ENCODE data around the gene ATG7.

DNA sequence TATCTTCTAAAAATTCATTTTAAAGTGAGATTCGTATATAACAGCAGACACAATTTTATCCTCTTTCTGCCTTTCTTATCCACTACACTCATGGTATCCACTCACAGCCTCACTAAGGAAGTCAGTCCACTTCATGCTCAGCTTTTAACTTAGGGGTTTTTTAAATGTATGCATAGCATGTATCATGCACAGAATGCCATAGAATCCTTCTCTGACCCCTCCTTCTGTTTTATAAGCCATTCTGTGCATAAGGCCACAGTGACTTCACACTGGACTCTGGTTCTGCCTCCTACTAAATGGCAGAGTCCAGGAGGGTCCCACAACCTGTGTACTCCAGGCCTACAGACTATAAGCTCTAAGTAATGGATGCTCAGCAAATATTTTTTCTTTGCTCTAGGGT lies 129.2 kb downstream of the ATG7 start:
- TF ChIP-seq, protein P1, sequence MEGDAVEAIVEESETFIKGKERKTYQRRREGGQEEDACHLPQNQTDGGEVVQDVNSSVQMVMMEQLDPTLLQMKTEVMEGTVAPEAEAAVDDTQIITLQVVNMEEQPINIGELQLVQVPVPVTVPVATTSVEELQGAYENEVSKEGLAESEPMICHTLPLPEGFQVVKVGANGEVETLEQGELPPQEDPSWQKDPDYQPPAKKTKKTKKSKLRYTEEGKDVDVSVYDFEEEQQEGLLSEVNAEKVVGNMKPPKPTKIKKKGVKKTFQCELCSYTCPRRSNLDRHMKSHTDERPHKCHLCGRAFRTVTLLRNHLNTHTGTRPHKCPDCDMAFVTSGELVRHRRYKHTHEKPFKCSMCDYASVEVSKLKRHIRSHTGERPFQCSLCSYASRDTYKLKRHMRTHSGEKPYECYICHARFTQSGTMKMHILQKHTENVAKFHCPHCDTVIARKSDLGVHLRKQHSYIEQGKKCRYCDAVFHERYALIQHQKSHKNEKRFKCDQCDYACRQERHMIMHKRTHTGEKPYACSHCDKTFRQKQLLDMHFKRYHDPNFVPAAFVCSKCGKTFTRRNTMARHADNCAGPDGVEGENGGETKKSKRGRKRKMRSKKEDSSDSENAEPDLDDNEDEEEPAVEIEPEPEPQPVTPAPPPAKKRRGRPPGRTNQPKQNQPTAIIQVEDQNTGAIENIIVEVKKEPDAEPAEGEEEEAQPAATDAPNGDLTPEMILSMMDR (conservative IDR thresholded peaks at IDR 0.05; ENCODE audit: low read length), result no peak
- TF ChIP-seq EZH2phosphoT487 (IDR thresholded peaks at IDR 0.05; ENCODE audit: borderline replicate concordance, low read depth, low read length), result no peak

All from OCI-LY7 (cell line).